Activated T-cell treated with anti-CD3 and anti-CD28 coated beads for 24 hours (primary cell): Measurements from ENCODE around the gene LTBP1.
"Not testable (repeated sequence)": the region's sequence is repeated elsewhere in the genome, so short reads cannot be mapped to it uniquely, and the experiment has no call there.

Experiments used
- DNase-seq: peaks from one replicate; pipeline ENCODE4 v3.0.0-alpha.2; 2020; ENCODE audit warnings: low read depth

LTBP1 gene

GRCh38 chr2:33430856-33431255 is 484.1 kb downstream of the LTBP1 start:
- no peak for DNase-seq

- DNase-seq, result no peak
Measured at GRCh38 chr2:33432871-33433270, 486.1 kb downstream of the LTBP1 start.

GRCh38 chr2:33433279-33434235 is 486.8 kb downstream of the LTBP1 start:
- no peak for DNase-seq

- DNase-seq, result no peak
Measured at GRCh38 chr2:33435518-33435917, 488.8 kb downstream of the LTBP1 start.

GRCh38 chr2:33436083-33436482 is 489.3 kb downstream of the LTBP1 start:
- DNase-seq, result no peak

- no peak for DNase-seq
Measured at GRCh38 chr2:33437297-33437696, 490.5 kb downstream of the LTBP1 start.

- DNase-seq, result no peak
Measured at GRCh38 chr2:33437815-33438214, 491.1 kb downstream of the LTBP1 start.

GRCh38 chr2:33441235-33441810 is 494.6 kb downstream of the LTBP1 start:
- no peak for DNase-seq

- not testable (repeated sequence) for DNase-seq
Measured at GRCh38 chr2:33442052-33442451, 495.3 kb downstream of the LTBP1 start.

- no peak for DNase-seq
Measured at GRCh38 chr2:33442528-33443079, 495.9 kb downstream of the LTBP1 start.

GRCh38 chr2:33443274-33443829 is 496.6 kb downstream of the LTBP1 start:
- DNase-seq, result no peak

- DNase-seq, result no peak
Measured at GRCh38 chr2:33444967-33445366, 498.2 kb downstream of the LTBP1 start.

GRCh38 chr2:33448220-33448899 is 501.6 kb downstream of the LTBP1 start:
- no peak for DNase-seq
